Measurements from ENCODE around the gene MYOD1.

Gene MYOD1

DNA sequence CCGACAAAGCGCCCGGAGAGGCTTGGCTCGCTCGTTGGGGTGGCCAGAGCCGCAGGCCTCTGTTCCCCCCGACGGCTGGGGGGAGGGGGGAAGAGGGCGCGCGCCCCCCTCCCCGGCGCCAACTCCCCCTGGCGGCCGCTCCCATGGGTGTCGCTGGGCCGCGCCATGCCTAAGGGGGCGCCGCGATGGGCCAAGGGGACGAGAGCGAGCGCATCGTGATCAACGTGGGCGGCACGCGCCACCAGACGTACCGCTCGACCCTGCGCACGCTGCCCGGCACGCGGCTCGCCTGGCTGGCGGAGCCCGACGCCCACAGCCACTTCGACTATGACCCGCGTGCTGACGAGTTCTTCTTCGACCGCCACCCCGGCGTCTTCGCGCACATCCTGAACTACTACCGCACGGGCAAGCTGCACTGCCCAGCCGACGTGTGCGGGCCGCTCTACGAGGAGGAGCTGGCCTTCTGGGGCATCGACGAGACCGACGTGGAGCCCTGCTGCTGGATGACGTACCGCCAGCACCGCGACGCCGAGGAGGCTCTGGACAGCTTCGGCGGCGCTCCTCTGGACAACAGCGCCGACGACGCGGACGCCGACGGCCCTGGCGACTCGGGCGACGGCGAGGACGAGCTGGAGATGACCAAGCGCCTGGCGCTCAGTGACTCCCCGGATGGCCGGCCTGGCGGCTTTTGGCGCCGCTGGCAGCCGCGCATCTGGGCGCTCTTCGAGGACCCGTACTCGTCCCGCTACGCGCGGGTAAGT, 16.6 kb downstream of the MYOD1 start:
- DNase-seq, result no peak

DNA sequence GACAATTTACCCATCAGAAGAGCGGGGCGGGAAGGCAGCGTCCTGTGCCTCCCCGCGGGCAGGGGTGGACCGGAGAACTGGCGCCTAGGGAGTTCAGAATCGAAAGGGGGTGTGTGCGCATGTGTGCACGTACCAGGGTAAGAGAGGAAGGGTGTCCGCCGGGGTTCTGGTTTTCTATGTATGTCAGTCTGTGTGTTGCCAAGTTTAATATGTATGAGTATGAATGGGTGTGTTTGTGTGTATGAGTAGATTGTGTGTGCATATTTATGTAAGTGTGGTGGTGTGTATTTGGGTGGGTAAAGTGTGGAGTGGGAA, 17.2 kb downstream of the MYOD1 start:
- no peak for DNase-seq

DNA sequence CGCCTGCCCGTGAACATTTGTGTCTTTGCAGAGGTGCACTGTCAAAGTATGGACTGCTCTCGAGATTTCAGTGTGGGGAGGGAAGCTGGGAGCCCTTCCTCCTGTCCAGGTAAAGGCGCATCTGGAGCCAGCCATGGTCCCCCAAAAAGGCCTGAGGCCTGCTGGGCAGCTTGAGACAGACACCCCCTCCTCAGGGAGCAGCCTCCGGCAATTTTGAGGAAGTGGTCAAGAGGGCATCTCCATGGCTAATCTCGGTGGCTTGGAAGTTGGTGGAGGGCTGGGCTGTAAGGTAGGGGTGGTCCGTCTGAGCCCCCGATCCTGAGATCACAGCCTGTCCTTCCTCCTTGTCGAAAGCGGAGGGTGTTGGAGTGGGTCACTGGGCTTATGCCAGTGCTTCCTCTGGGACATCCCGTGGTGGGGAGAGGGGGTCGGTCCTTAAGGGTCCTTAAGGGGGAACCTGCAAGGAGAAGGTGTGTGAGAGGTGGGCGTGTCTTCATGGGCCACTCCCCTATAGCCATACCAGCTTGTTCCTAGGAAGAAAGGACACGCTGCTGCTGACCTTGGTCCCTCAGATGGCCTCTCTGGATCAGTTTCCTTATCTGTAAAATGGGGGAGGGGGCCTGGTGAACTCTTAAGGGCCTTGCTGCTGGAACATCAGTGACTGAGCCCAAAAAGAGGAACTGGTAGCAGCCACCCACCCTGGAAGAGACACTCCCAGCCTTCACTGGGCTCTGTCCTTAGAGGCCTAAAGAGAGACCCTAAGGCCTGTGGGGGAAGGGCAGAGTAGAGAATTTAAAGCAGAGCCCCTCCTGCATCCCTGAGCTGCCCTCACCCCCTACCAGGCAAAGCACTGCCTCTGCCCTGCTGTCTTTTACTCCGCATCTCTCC, 17.8 kb downstream of the MYOD1 start:
- no peak for DNase-seq

DNA sequence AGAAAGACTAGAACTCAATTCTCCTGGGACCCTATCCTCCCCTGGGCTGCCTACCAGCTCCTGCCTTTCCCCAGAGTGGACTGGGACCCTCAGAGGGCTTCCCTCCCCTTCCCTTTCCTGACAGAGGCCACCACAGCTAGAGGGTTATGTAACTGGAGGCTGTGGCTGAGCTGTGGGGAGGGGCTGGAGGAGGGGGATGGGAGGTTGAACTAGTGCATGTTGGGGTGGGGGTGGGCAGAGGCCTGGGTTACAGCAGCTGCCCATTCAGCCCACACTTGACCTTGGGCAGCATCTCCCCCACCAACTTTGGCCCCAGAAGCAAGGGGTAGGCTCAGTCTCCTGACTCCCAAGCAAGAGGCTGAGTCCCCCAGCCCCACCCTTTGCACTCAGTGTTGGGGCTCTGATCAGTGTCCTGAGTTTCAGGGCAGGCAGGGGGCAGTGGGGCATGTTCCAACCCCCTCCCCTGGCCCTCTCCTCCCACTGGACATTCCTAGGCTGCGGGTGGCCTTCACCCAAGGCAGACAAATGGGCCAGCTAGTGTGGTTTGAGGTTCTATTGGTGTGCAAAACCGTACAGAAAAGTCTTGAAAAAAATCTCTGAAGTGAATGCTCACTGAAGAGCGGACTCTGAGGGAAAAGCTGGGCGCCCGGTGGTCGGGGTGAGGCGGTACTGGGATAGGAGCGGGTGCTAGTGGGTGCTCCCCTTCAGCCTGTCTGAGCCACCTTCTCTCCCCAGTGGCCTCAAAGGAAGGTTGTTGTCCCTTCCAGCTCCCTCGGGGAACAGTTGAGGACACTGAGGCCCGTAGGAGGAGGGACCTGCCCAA, 19.0 kb downstream of the MYOD1 start:
- no peak for DNase-seq

DNA sequence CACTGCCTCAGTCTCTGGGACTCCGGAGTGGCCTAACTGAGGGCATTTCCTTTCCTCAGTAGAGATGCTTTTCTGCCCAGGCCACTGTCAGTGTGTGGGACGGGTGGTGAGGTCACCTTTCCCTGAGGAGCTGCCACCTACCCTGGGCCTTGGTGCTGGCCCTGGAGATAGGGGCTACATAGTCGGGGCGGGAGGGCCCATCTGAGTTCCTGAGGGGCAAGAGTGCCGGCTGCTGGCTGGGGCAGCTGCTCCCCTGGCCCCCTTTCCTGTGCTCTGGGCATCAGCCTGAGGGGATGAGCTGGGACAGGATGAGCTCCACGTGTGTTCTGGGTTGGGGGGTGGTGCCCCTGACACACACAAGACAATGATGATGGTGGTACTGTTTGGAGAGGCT, 20.6 kb downstream of the MYOD1 start:
- DNase-seq, result no peak

DNA sequence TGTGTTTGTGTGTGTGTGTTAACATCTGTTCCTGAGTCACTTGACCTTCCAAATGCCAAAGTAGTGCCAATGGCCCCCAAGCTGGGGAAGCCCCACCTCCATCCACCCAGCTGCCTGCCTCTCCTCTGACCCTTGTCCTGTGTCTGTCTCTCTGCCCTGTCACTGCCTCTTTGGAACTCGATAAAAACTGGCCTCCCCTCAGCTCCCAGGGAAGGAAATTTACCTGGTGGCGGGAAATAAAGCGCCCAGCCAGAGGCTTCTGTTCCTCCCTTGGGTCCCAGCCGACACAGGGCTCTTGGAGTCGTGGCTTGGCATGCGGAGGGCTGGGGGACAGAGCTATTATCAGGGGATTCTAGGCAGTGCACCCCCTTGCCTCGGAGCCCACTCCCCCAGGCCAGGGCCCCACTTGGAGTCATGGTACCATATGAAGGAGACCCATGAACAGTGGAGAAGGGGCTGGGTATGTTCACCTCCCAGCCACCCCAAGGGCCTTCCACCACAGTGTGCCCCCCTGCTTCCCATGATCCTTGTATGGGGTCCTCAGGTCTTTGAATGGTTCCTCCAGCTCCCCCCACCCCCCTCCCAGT, 21.4 kb downstream of the MYOD1 start:
- DNase-seq, result no peak

DNA sequence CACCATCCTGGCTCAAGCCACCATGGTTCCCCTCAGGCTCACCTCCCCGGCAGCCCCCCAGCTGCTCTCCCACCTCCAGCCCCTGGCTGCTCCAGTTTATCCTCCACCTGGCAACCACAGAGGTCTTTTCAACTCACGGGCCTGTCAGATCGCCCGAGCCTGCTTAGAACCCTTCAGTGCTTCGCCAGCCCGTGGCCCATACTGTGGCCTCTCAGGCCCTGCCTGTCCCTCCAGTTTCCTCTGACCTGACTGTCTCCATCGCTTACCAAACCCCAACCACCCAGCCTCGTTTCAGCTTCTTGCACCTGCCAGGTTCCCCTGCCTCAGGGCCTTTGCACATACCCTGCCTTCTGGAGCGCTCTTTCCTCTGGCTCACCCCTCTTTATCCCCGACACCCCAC, 22.1 kb downstream of the MYOD1 start:
- no peak for DNase-seq

DNA sequence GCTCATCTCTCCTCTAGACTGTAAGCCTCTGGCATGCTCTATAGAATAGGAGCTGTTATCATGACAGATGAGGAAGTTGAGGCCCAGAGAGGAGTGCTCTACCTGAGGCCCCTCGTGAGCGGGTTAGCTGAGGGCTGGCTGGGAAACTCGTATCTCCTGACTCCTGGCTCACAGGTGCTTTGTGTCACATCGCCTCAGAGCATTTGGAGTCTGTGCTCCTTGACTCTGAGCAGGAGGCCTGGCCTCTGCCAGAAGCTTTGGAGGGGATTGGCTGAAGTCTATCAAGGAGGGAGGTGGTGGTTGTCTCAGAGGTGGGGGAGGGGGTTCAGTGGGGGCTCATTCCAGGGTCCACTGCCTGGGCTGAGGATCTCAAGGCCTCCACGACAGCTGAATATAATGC, 22.6 kb downstream of the MYOD1 start:
- DNase-seq, result no peak

DNA sequence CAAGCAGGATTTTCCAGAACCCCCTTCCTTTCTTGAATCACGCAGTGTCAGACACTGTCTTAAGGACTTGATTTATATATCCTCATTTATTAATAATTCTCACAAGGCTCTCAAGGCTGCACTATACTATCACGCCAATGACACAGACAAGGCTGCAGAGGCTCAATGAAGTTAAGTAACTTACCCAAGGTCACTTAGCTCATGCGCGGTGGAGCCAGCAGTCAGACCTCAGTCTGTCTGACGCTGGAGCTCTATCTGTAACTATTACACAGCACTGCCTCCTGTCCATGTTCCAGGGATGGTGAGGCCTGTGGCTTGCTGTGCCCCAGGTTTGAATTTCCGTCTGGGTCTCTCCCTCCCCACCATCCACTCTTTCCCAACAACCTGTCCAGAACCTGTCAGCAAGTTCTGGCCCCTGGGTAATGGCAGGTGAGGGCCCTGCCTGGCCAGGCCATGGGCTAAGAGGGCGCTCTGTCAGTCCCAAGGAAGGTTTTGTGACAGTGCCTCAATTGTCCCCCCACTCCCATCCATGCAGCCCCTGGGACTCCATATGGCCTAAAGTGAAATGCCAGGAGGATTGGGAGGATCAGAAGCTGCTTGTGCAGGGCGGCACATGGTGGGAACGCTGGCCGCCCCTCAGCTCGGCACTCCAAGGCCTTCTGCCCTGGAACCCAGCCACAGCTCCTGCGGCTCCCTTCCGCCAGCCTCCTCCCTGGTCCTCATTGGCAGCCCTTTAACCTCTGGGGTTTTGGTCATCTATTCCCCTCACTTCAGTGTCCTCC, 23.8 kb downstream of the MYOD1 start:
- no peak for DNase-seq

DNA sequence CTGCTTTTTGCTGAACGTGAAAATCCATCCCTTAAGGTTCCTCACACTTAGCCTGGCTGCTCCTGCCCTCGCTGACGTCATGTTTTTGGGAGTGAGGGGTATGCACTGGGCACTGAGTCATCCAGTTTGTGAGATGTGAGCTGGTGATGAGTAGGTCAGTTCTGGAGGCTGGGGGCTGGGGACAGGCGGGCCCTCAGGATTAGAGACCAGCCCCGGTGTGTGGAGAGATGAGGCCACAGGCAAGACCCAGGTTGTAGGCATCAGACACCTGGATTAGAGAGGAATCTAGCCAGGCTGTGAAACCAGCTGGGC, 24.4 kb downstream of the MYOD1 start:
- peak; percentile 83 for DNase-seq

DNA sequence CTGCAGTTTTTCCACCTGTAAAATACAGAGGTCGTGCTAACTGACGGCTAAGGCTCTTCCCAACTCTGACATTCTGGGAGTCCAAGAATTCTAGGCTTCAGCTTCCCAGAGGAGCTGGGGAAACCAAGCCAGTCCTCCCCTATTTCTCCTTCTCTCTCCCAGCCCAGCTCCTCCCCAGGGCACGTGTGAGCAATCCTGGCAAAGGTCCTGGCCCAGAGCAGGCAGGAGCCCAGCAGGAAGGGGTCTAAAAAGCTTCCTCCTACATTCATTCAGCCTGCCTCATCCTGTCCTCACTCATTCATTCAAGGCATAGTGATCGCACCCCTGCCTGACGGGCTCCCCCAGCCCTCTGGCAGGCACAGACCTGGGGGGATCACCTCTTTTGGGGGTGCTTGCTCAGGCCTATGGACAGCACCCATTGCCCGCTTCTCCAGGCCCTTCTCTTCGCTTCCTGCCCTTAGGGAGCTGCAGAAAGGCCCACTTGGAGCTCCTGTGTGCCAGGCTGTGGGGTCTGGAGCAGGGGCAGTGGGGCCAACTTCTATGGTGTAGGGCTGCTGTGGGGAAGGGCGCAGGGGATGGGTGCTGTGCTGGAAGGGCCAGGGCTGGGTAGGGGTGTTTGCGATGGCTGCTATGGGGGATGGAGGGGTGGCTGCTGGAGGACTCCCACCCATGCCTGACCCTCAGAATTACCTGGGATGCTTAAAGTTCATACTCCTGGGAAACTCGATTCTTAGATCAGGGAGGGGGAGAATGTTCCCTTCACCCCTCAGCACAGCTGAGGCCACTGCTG, 25.0 kb downstream of the MYOD1 start:
- DNase-seq, result peak; percentile 65

DNA sequence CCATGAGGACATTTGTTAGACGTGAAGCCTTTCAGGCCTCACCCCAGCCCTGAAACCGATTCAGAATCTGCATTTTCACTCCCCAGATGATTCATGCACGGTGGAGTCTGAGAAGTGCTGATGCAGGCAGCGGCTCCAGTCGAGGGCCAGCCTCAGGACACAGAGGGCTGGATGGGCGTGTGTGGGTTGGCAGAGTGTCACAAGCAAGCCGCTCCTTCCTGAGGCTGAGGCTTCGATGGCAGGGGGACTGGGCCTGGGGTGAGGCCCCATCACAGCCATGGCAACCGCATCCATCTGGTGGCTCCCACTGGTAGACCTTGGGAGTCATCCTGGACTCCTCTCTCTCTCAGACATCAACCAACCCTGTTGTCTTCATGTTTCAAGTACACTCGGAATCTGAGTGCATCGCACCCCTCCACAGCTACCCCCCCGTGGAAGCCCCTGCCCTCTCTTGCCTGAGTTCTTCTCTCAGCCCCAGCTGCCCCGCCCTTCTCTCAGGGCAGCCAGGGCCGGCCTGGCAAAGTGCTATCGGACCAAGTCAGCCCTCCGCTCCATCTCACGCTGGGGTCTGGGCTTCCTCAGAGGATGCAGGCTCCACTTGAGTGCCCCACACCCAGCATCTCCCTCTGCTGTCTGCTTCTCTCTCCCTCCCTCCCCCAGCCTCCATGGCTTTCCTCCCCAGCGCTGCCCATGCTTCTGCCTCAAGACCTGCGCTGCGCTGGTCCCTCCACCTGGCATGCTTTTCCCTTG, 25.8 kb downstream of the MYOD1 start:
- DNase-seq, result no peak

DNA sequence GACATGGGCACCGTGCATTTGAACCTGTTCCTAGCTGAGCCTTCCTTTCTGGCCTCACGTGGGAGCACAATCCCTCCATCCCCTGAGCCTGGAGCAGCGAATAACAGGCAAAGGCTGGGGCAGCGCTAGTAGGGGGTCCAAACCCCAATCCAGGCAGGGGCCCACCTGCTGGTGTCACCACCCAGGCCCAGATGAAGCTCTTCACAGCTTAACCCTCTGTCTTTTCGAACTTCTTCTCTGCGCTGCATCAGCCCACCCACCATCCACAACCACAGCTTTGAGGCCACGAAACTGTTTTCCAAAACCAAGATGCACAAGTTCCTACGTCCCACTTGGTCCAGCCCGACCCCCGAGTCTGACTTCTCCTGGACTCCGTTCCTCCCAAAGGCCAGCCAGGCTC, 26.7 kb downstream of the MYOD1 start:
- DNase-seq, result no peak

DNA sequence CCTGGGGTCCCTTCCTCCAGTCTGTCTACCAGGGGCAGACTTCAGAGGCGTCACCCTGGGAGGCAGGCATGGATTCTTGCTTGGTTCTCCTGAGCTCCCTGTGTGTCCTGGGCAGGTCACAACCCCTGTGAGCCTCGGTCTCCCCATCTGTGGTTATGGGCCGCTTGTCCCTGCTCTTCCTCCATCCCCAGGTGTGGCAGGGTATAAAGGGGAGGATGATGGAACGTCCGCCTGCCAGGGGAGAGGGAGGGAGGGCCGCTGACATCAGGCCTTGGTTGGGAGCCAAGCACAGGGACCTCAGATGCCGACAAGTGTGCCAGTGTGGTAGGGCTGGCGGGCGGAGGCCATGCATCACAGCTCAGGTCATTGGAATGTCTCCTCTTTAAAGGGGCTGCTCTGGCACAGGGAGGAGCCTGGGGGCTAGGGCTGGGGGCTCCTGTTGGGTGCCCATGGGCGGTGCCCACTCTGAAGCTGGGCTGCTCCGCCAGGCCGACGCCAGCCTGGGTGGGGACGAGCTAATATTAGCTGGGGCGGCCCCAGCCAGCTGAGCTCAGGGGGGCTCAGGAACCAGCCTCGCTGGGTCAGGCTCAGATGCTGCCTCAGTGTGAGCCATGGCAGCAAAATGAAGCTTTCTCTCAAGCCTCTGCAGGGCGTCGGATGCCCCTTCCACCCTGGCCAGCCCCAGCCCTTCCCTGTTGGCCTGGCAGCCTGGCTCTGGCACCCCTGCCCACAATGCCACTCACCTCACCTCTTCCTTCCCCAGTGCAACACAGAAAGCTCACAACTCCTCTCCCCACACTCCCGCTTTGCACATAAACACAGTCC, 28.0 kb downstream of the MYOD1 start:
- no peak for DNase-seq

DNA sequence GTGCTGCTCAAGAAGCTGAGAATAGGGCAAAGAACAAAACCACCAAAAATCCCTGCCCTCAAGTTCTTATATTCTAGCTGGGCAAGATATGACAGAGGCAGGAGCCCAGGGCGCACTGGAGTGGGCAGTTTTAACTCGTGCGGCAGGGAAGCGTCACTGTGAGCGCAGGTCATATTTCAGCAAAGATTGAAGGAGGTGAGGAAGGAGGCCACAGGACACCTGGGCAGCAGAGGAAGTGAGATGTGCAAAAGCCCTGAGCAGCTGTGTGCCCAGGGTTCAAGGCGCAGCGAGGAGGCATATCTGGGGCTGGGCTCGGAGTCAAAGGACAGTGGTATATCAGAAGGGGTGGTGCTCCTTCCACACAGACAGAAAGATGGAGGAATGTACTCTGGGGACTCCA, 28.7 kb downstream of the MYOD1 start:
- no peak for DNase-seq

DNA sequence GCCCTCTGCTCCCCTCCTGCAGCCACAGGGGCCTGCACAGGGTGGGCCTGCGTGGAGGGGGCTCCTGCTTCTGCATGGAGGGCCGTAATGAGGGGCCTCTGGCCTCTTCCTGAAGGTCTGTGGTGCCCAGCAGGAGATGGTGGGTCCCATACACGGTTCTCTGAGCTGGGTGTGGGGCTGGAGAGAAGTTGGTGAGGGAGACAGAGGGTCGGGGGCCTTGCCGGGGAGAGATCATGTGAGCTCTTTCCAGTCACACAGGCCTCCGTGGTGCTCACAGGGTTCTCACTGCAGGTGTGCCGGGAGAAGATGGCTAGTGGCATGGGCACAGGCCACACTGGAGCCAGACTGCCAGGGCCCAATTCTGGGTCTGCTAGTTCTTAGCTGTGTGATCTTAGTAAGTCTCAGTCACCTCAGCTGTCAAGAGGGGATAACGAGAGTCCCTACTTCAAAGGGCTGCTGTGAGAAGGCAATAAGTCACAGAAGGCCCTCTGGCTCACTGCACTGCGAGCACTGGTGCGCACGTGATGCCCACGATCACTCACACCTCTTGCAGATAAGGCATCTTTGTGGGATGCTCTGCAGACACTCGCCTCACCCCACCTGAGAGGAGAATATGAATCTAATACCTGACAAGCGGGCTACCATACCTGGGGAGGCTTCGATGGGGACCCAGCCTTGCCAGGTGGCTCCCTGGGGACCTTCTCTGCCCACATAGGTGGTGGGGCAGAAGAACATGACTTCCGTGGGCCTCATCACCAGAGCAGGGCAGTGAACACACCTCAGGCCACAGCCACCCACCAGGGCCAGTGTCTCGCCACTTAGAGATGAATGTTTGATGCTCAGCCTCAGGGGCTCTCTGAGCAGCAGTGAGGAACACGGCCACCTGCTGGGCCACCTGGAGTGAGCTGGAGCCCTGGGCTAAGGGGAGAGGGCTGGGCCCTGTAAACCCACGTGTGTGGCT, 29.7 kb downstream of the MYOD1 start:
- DNase-seq, result no peak

DNA sequence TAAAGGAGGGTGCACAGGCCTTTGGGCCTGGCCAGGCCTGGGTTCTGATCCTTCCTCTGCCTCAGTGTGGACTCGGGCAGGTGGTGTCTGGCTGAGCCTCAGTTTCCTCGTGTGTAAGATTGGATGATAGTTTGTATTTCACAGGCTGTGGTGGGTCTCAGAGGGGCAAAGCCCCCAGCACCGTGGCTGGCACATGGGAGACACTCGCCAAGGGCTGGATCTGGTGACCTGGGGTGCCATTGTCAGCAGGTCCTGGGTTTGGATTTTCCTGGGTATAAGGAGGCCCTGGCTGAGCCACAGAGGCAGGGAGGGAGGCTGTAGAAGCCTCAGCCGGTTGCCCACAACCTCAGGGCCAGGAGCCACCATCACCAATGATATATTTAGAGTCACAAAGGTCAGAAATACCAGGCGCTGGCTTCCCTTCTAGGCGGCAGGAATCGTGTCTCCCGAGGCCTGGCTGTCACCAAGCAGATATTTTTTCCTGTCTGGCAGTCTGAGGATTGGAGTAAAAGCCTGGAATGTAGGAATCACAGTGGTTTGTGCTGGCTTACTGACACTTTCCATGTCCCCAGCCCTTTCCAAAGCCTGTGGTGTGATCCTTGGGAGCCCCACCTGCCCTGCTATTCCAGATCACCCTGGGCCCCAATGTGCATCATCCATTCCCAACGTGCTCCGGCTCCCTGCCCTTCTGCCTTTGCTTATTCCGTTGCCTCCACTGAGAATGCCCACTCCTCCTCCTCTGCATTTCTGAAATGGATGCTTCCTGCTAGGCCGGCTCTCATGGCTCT, 30.8 kb downstream of the MYOD1 start:
- no peak for DNase-seq

DNA sequence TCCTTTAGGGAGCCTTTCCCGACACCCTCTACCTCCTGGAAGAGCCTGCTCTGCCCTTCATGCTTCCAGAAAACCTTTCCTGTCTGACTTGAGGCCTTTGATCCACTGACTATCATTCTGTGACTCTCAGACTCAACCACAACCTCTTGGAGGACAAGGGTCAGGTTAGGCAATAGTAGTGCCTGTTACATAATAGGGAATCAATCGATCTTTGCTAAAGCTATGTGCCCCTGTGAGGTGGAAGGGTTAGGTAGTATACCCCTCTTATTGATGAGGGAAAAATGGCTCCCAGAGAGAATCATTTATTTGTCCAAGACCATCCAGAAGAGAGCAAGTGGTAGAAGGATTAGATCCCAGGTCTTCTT, 31.4 kb downstream of the MYOD1 start:
- no peak for DNase-seq

Data from EL (cell line).